Astrocyte (in vitro differentiated cells and primary cell): Measurements from ENCODE around the gene CTBP2. TPM values are rescaled to one million over a fixed set of nuclear protein-coding genes. Genes with fewer than 3 reads are reported as not detected.
A peak's percentile ranks its signal among the peaks of the same experiment; 100 is the strongest.

Experiments
- DNase-seq: peaks from one replicate; pipeline ENCODE4 v3.0.0-alpha.2; 2010; ENCODE audit warnings: low read depth
- FAIRE-seq: peaks from 2 replicates; lab custom pipeline; 2011; peaks lifted over from hg19 to GRCh38; lab: Jason Lieb, UNC
- H2AFZ ChIP-seq: 2 replicates; pipeline ENCODE4 v1.6.0; 2012; ENCODE audit warnings: low read depth, low read length, inconsistent platforms
- H3K27ac ChIP-seq: 2 replicates; pipeline ENCODE4 v1.5.1; 2011; ENCODE audit warnings: low read depth, low read length, inconsistent platforms
- H3K27me3 ChIP-seq: 2 replicates; pipeline ENCODE4 v1.6.0; 2011; ENCODE audit warnings: low read length, inconsistent platforms; ENCODE audit not compliant: insufficient read depth
- H3K36me3 ChIP-seq: 2 replicates; pipeline ENCODE4 v1.5.1; 2011; ENCODE audit warnings: low read length, inconsistent platforms; ENCODE audit not compliant: insufficient read depth
- H3K4me1 ChIP-seq: 2 replicates; pipeline ENCODE4 v1.5.1; 2011; ENCODE audit warnings: low read length, inconsistent platforms; ENCODE audit not compliant: insufficient read depth
- H3K4me2 ChIP-seq: 2 replicates; pipeline ENCODE4 v1.6.0; 2012; ENCODE audit warnings: low read length, inconsistent platforms
- H3K4me3 ChIP-seq: 2 replicates; pipeline ENCODE4 v1.5.1; 2011; ENCODE audit warnings: low read depth, mild to moderate bottlenecking, low read length, inconsistent platforms; ENCODE audit not compliant: insufficient read depth
- H3K79me2 ChIP-seq: 2 replicates; pipeline ENCODE4 v1.6.0; 2012; ENCODE audit warnings: mild to moderate bottlenecking, low read length, inconsistent platforms; ENCODE audit not compliant: insufficient read depth
- H3K9ac ChIP-seq: 2 replicates; pipeline ENCODE4 v1.6.0; 2012; ENCODE audit warnings: mild to moderate bottlenecking, low read length, inconsistent platforms
- H3K9me3 ChIP-seq: 2 replicates; pipeline ENCODE4 v1.5.1; 2012; ENCODE audit warnings: low read depth, mild to moderate bottlenecking, low read length, inconsistent platforms; ENCODE audit not compliant: insufficient read depth
- H4K20me1 ChIP-seq: 2 replicates; pipeline ENCODE4 v1.6.0; 2012; ENCODE audit warnings: low read length, inconsistent platforms; ENCODE audit not compliant: insufficient read depth
- H3K27ac Mint-ChIP-seq: one replicate; pipeline ENCODE4 v1.8.0; 2021; ENCODE audit warnings: mild to moderate bottlenecking, mixed read lengths; ENCODE audit not compliant: unreplicated experiment
- H3K27me3 Mint-ChIP-seq: one replicate; pipeline ENCODE4 v1.8.0; 2021; ENCODE audit warnings: low read depth, mixed read lengths; ENCODE audit not compliant: unreplicated experiment
- H3K36me3 Mint-ChIP-seq: one replicate; pipeline ENCODE4 v1.8.0; 2021; ENCODE audit warnings: low read depth, mixed read lengths; ENCODE audit not compliant: unreplicated experiment
- H3K4me1 Mint-ChIP-seq: one replicate; pipeline ENCODE4 v1.8.0; 2021; ENCODE audit warnings: low read depth, mixed read lengths; ENCODE audit not compliant: unreplicated experiment
- H3K4me3 Mint-ChIP-seq: one replicate; pipeline ENCODE4 v1.8.0; 2021; ENCODE audit warnings: mild to moderate bottlenecking, moderate library complexity, mixed read lengths; ENCODE audit not compliant: unreplicated experiment
- H3K9me3 Mint-ChIP-seq: one replicate; pipeline ENCODE4 v1.8.0; 2021; ENCODE audit warnings: mild to moderate bottlenecking, mixed read lengths; ENCODE audit not compliant: unreplicated experiment
- EZH2 ChIP-seq: IDR thresholded peaks from 2 replicates; pipeline ENCODE4 v1.6.1; 2012; ENCODE audit warnings: mild to moderate bottlenecking, low read length, inconsistent platforms; ENCODE audit not compliant: insufficient read depth
- total RNA-seq: library from RNA; stranded (reverse); gene quantifications from 2 replicates; pipeline ENCODE4 v1.2.1, GENCODE V29; 2021
- TF ChIP-seq, protein P1 (sequence below): IDR thresholded peaks from 2 replicates; pipeline ENCODE4 v1.5.1; 2011; ENCODE audit warnings: low read depth, mild to moderate bottlenecking, inconsistent platforms, low read length, moderate library complexity; ENCODE audit not compliant: insufficient read depth

Gene CTBP2
- total RNA-seq, 1 donor from 2014 or later = 109 TPM

GRCh38 chr10:125113691-125114371 is 46.5 kb downstream of the CTBP2 start:
- Mint-ChIP-seq H3K27me3 (no peaks in the 10 kb centered on the region), H3K27ac (no peak overlapping the region), H3K9me3 (no peaks in the 10 kb centered on the region), H3K4me3 (no peak overlapping the region), H3K4me1 (peaks cover 8% of the 10 kb centered on the region), H3K36me3 (peaks cover 19% of the 10 kb centered on the region)
- Histone ChIP-seq H3K36me3 (peaks cover under 1% of the 10 kb centered on the region), H3K27me3 (no peaks in the 10 kb centered on the region), H3K4me3 (no peak overlapping the region), H4K20me1 (peaks cover 95% of the 10 kb centered on the region), H3K27ac (peak overlapping the region; percentile 24), H3K4me1 (peaks cover 20% of the 10 kb centered on the region), H2AFZ (no peak overlapping the region), H3K9me3 (no peaks in the 10 kb centered on the region), H3K4me2 (peak overlapping the region; percentile 68), H3K79me2 (peaks cover 96% of the 10 kb centered on the region), H3K9ac (peak overlapping the region; percentile 49)
- DNase-seq (peak; percentile 77), FAIRE-seq (no peak)
- TF ChIP-seq, protein P1, sequence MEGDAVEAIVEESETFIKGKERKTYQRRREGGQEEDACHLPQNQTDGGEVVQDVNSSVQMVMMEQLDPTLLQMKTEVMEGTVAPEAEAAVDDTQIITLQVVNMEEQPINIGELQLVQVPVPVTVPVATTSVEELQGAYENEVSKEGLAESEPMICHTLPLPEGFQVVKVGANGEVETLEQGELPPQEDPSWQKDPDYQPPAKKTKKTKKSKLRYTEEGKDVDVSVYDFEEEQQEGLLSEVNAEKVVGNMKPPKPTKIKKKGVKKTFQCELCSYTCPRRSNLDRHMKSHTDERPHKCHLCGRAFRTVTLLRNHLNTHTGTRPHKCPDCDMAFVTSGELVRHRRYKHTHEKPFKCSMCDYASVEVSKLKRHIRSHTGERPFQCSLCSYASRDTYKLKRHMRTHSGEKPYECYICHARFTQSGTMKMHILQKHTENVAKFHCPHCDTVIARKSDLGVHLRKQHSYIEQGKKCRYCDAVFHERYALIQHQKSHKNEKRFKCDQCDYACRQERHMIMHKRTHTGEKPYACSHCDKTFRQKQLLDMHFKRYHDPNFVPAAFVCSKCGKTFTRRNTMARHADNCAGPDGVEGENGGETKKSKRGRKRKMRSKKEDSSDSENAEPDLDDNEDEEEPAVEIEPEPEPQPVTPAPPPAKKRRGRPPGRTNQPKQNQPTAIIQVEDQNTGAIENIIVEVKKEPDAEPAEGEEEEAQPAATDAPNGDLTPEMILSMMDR = no peak
- no peak for TF ChIP-seq EZH2

DNA sequence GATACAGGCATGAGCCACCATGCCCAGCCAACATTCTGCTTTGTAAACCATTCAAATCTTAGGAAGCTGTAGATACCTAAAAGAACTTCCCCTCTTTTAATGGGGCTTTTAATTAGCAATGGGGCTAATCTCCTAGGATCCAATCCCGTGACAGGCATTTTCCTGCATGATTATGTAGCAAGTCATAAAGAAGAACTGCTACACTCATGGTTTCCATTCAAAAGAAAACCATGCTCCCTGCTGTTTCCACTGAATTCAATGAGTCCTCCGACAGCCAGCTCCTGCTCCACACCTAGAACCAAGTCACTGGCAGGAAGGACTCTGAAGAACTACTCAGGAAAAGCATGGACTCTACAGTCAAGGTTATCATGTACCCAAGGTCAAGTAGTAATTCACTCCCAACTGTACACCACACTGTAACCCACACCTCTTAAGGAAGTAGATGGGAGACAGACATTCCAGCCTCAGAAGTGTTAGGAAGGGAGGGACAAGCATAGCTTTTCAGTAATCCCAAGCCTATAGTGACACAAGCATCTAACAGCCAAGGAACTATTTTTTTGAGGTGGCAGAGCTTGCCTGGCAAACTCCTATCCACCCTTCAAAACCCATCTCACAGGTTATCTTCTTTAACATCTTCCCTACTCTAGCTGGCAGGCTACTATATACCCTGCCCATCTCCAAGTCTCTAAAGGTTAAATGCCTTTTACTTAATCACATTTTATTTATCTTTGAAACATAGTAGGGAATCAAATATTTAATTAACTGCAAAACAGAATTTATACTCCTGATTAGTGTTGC is 47.5 kb downstream of the CTBP2 start:
- TF ChIP-seq, protein P1 = no peak
- no peak for TF ChIP-seq EZH2
- H3K27ac ChIP-seq = no peak overlapping the region
- no peaks in the 10 kb centered on the region for H3K27me3 Mint-ChIP-seq
- no peak overlapping the region for H3K4me3 ChIP-seq
- no peak overlapping the region for H3K27ac Mint-ChIP-seq
- peaks cover 94% of the 10 kb centered on the region for H4K20me1 ChIP-seq
- peaks cover 95% of the 10 kb centered on the region for H3K79me2 ChIP-seq
- peaks cover 20% of the 10 kb centered on the region for H3K4me1 ChIP-seq
- H3K9ac ChIP-seq = no peak overlapping the region
- no peaks in the 10 kb centered on the region for H3K9me3 Mint-ChIP-seq
- H3K4me2 ChIP-seq = no peak overlapping the region
- H2AFZ ChIP-seq = no peak overlapping the region
- no peaks in the 10 kb centered on the region for H3K27me3 ChIP-seq
- no peaks in the 10 kb centered on the region for H3K9me3 ChIP-seq
- DNase-seq (no peak), FAIRE-seq (no peak)
- no peak overlapping the region for H3K4me3 Mint-ChIP-seq
- peaks cover 6% of the 10 kb centered on the region for H3K4me1 Mint-ChIP-seq
- H3K36me3 ChIP-seq = peaks cover 8% of the 10 kb centered on the region
- peaks cover 23% of the 10 kb centered on the region for H3K36me3 Mint-ChIP-seq
